Adrenal gland (tissue), 5 donors: ENCODE results near the gene PPP2R1A.

Experiments used
- CTCF ChIP-seq, 6 experiments: fragments of 450-650 bp in 4 of 6; fragments of 200-600 bp in 2 of 6; sonication (generic) in 1 of 6; IDR thresholded peaks; 1 replicate in 5 of 6; 2 replicates in 1 of 6; pipeline versions ENCODE4 v1.5.1 to v1.8.0; 2016 to 2021; ENCODE audit warnings: antibody characterized with exemption in 6 of 6, mild to moderate bottlenecking in 2 of 6, moderate library complexity in 1 of 6
- POLR2A ChIP-seq, 2 donors: fragments of 450-650 bp; IDR thresholded peaks; one replicate each; pipeline ENCODE4 v1.6.1; 2017; ENCODE audit warnings: antibody characterized with exemption in 2 of 2, mild to moderate bottlenecking in 2 of 2, moderate library complexity in 1 of 2
- donor health status: DM: no; HTN: no; CAD: no.

- peak; percentile 48 to 68 for TF ChIP-seq POLR2A (IDR thresholded peaks at IDR 0.05)
- TF ChIP-seq CTCF (IDR thresholded peaks at IDR 0.05): peak in 2 of 6 experiments; percentile 19 to 28
Observed at GRCh38 chr19:52188822-52189734, 774 bp upstream of the PPP2R1A start.
